Erythroblast (primary cell): ENCODE measurements around the gene KRTAP3-2.

ENCODE experiments used
- GATA1 ChIP-seq: IDR thresholded peaks from 2 replicates; pipeline ENCODE4 v1.6.1; 2011; ENCODE audit warnings: low read depth, mild to moderate bottlenecking, control low read depth, low read length, moderate library complexity
- POLR2A ChIP-seq: IDR thresholded peaks from 2 replicates; pipeline ENCODE4 v1.6.1; 2011; ENCODE audit warnings: mild to moderate bottlenecking, low read length

DNA sequence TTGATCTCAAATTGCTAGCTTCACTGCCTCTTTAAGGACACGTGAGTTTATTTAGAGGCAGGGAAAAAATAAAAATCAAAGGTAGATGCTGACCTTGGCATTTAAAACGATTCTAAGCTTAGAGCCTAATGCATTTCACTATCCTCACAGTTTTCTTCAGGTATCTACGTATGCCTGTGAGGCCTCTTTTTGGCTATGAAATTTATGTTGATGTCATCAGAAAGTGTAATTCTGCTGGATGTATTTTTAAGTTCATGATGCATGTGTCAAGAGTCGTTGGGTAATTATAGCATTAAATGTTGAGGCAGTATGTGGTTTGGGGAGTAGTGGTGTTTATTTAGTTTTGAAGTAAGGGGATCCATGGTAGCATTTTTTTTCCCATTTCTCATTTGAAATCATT, 4.2 kb upstream of the KRTAP3-2 start:
- TF ChIP-seq POLR2A, result no peak
- TF ChIP-seq GATA1, result no peak
